Measurements from ENCODE around the gene DNMT3A.
A peak's percentile ranks its signal among the peaks of the same experiment; 100 is the strongest.

DNMT3A gene

GRCh38 chr2:25341753-25342371, at the start of gene DNMT3A:
Gene DNMT3A, minus strand, starts transcription at chr2:25341925. Its CDS starts 27,941 bp downstream, at chr2:25313984.
- DNase-seq, result peak in 52 of 58 donors; percentile 15 to 88 (median 69)

GRCh38 chr2:25389161-25389560, 47.4 kb upstream of the DNMT3A start:
- DNase-seq, result no peak

GRCh38 chr2:25388491-25388890, 46.8 kb upstream of the DNMT3A start:
- DNase-seq, result no peak

DNA sequence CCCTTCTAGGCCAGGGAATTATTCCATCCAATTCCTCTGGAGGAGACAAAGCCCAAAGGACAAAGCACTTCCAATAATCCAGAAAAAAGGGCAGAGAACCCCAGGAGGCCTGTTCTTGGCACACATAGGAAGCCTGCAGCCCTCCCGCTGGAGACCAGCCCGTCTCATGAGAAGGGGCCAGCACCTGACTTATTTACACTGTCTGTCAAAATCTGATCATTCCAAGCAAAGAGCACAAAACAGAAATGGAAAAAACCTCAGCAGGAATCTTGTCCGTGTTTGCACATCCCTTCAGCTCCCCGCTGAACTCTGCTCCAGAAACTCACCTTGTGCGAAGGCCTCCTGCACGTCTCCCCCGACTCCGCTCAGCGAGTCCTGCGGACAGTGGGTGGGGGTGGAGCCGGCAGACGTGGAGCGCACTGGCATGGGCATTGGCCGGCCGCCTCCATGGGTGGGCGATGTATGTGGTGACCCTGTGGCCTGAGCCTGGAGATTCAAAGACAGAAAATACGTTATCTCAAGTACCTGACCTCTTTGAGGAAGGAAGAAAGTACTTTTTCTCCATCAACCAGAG, 46.2 kb upstream of the DNMT3A start:
- DNase-seq, result no peak

GRCh38 chr2:25386971-25387875, 45.5 kb upstream of the DNMT3A start:
- DNase-seq, result no peak

- DNase-seq, result no peak
Observed at GRCh38 chr2:25385910-25386309, 44.2 kb upstream of the DNMT3A start.

- no peak for DNase-seq
Observed at GRCh38 chr2:25383806-25384205, 42.1 kb upstream of the DNMT3A start.

DNA sequence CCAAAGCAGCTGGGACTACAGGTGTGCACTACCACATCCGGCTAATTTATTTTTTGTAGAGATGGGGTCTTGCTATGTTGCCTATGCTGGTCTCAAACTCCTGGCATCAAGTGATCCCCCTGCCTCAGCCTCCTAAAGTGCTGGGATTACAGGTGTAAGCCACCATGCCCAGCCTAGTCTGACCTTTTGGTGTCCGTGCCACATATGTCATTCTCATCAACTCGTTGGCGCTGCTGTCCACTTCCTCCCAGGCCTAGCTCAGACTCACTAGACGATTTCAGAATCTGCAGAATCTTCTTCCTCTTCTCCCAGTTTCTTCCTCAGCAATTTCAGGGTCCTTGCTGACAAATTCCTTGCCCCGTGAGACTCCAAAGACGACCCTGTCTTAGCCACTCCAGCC, 39.8 kb upstream of the DNMT3A start:
- DNase-seq, result no peak

- no peak for DNase-seq
Observed at GRCh38 chr2:25380586-25381375, 39.1 kb upstream of the DNMT3A start.

DNA sequence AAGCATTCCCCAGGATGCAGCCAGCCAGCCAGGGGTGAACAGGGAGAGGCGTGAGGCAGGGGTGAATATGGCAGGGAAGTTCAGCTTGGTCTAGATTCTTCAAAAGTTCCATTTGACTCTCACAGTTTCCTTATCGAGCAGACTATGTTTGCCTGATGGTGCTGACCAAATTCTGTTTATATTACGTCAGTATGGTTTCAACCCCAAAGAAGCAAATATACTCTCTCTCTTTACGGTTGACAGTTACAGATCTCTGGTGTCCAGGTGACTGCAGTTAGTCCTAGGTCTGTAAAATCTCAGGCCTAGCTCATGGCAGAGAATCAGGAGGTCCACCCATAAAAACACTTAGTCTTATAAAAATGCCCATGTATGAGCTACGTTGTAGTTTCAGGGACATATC, 38.3 kb upstream of the DNMT3A start:
- no peak for DNase-seq

DNA sequence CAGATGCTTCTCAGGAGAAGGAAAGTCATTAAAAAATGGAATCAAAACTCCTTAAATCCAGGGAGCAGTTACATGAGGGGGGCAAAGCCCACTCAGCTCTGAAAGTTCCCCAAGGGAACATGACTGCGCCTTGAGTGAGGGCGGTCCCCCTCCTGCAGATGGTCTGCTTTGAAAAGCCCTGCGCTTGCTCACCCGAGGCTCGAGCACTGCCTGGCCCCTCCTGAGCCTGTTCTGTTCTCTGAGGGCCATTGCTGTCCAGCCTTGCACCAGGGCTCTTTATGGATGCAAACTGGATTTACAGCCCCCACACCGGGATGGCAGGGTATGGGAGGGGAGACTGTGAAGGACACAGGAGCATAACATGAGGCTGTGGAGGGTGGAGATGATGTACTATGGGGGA, 37.8 kb upstream of the DNMT3A start:
- DNase-seq, result no peak

DNA sequence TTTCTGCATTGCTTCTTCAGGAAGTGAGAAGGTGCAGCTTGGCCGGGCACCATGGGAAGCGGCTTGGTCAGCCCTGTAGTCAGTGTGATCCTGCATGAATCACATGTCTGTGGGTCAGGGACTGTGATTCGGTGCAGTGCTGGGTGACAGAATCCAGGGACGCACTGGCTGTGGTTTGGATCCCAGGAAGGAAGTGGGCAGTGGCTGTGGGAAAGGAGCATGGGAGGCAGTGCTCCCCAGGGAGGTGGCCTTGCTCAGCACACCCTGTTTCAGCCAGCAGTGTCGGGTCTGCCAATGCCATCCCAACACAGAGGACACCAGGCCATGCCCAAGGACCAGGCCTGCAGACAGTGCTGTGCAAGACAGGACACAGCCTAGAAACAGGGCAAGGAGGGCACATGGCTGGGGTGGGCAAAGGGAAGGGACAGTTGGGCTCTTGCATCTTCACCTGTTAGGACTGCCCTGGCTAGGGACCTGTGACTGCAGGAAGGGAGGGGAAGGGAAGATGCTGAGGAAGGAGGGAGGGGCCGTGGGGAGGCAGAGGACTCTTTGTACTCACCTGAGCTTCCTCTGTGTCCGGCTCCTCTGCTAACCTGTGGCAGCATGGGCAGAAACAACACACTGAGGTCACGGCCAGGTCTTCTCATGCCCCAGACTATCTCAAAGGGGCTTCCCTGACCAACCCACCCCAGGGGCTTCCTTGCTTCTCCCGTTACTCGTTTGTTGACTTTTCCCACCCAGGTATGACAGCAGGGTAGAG, 37.2 kb upstream of the DNMT3A start:
- no peak for DNase-seq

DNA sequence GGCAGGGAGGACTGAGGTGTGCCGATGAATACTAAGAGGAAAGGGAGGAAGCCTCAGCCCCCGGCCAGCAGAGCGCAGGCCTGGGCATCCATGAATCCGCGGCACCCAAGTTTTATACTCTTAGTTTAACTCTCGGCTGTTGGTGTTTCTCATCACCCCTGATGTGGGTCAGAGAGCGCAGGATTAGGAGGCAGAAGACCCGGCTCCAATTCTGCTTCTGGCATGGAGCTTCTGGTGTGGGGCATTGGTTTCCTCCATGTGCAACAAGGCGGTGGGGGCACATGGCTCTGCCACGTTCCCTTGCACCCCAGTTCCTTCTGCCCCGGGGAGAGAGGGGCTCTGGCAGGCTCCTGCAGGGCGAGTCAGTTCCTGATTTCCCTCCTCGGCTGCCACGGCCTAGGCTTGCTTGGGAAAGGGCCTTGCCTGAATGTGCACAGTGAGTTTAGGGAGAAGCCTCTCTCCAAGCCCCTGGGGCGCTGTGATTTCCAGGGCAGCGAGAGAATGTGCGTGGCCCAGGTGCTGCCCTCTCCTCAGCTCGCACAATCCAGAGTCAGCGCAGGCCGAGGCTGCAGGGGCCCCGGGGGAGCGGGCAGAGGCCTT, 36.2 kb upstream of the DNMT3A start:
- no peak for DNase-seq

- peak in 55 of 58 donors; percentile 32 to 87 (median 73) for DNase-seq
Observed at GRCh38 chr2:25376750-25377621, 35.3 kb upstream of the DNMT3A start.

DNA sequence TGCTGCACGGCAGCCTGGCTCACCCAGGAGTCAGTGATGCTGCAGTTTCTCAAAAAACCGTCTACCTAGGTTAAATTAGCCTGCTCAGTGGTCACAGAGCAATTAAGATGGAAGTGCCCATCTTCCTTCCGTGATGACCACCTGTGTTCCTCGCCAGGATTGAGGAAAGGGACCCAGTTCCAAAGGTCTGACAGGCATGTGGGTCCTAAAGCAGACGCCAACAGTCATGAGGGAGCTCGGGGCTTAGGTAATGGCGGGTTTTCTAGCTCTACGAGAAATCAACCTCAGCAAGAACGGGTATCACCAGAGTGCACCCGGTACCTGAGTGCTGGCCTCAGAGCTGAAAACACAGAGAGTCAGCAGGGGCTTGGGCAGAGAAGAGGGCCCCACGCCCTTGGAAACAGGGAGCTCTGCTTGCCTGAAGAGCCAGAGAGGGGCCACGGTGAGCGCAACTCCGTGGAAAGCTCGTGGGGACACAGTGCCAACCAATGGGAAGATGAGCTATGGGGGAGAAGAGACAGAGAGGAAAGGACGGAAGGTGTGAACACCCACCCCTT, 34.3 kb upstream of the DNMT3A start:
- no peak for DNase-seq

DNA sequence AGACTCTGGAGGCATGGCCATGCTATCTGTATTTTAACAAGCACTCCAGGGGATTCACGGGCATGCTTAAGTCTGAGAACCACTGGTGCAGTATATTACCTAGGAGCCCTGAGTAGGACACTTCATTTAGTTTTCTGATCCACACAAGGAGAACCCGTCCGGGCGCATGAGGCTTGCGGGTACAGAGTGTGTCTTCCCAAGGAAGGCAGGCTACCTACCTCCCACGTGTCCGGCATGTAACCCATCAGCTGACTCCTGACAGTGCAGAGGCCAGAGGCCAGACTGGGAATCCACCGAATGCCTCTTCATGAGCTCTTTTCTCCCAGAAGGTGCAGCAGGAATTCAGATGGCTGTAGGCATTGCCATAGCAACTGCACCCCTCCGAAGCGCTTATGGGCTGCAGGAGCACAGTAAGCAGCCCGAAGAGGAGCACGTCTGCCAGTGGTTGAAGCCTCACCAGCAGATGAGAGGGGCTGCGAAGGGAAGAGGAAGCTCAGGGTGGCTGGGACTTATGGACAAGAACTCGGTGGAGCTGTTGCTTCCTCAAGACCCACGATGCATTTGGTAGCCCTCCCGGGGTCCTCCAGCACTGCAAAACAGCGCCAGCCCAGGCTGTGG, 33.8 kb upstream of the DNMT3A start:
- peak in 6 of 58 donors; percentile 23 to 51 (median 26) for DNase-seq

GRCh38 chr2:25374827-25375226, 33.1 kb upstream of the DNMT3A start:
- no peak for DNase-seq

DNA sequence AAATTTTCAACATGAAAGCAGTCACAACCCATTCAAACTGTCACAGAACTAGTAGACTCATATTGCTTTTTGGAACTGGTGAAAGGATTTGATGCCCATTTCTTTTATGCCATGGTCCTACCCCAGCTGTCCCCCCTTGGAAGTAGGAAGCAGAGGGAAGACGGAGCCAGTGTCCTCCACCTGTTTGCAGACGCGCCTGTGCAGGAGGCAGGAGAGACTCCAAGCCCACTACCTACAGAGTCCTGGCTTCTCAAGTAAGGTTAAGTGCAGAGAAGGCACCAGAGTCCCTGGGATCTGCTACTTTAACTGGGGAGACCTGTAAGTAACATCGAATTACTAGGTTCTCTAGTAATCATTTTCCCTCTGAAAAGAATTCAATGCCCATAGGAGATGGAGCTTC, 32.7 kb upstream of the DNMT3A start:
- no peak for DNase-seq

Data from anterior cingulate cortex (tissue), 58 donors.